ENCODE results near the gene ASS1. TPM values are rescaled to one million over a fixed set of nuclear protein-coding genes. Genes with fewer than 3 reads are reported as not detected.

ASS1 gene
- total RNA-seq, 1 donor from 2014 or later: 94.8 TPM

DNA sequence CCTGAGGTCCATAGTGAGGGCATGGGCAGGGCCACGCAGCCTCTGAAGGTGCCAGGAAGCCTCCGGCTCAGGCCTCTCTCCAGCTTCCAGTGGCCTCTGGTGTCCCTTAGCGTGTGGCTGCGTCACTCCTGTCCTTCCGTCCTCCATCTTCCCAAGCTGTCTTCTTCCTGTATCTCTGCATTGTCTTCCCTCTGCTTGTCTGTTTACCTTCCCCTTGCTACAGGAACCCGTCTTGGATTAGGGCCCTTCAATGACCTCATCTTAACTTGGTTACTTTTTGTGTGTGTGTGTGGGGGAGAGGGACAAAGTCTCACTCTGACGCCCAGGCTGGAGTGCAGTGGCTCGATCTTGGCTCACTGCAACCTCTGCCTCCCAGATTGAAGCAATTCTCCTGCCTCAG lies 14.4 kb downstream of the ASS1 start:
- DNase-seq (ENCODE audit: low spot score in 2 of 2, unreplicated experiment in 2 of 2): no peak
- Mint-ChIP-seq H3K36me3 (peaks cover 3% of the 10 kb centered on the region), H3K4me1 (no peaks in the 10 kb centered on the region), H3K4me3 (no peak overlapping the region), H3K27ac (no peak overlapping the region), H3K9me3 (no peaks in the 10 kb centered on the region), H3K27me3 (ENCODE audit: low read depth) (peaks cover 6% of the 10 kb centered on the region)
- TF ChIP-seq, protein P1, sequence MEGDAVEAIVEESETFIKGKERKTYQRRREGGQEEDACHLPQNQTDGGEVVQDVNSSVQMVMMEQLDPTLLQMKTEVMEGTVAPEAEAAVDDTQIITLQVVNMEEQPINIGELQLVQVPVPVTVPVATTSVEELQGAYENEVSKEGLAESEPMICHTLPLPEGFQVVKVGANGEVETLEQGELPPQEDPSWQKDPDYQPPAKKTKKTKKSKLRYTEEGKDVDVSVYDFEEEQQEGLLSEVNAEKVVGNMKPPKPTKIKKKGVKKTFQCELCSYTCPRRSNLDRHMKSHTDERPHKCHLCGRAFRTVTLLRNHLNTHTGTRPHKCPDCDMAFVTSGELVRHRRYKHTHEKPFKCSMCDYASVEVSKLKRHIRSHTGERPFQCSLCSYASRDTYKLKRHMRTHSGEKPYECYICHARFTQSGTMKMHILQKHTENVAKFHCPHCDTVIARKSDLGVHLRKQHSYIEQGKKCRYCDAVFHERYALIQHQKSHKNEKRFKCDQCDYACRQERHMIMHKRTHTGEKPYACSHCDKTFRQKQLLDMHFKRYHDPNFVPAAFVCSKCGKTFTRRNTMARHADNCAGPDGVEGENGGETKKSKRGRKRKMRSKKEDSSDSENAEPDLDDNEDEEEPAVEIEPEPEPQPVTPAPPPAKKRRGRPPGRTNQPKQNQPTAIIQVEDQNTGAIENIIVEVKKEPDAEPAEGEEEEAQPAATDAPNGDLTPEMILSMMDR (IDR thresholded peaks at IDR 0.05; ENCODE audit: unreplicated experiment): no peak

DNA sequence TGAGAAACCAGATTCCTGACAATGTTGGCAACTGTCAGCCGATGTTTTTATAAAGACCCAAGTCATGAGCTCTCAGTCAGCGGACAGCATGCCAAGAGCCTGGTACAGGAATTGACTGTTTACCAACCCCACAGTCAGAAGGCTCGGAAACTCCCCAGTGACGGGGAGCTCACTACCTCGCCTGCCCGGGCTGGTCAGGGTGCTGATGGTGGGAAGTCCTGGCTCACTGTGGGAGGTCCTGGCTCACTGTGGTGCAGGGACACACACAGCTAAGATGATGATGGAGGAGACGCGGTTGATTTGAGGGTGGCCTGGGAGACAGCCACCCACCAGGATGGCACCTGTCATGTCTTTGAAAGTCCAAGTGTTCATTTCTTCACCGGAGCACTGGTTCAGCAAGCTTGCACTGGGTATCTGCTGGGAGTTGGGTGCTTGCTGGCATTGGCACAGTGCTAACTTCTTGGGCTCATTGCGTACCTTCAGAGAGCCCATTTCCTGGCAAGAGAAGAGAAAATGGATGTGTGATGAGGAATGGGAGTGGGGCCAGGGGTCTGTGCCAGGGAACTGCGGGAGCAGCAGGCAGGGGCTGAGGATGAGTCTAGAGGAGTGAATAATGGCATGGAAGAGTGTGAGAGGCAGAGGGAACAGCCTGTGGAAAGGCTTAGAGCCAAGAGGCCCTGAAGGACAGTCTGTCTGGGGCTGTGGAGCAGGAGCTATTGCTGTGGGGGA lies 15.3 kb downstream of the ASS1 start:
- H3K4me1 Mint-ChIP-seq: no peaks in the 10 kb centered on the region
- TF ChIP-seq, protein P1 (IDR thresholded peaks at IDR 0.05; ENCODE audit: unreplicated experiment): no peak
- H3K27me3 Mint-ChIP-seq (ENCODE audit: low read depth): peaks cover 6% of the 10 kb centered on the region
- no peaks in the 10 kb centered on the region for H3K9me3 Mint-ChIP-seq
- no peak overlapping the region for H3K4me3 Mint-ChIP-seq
- H3K27ac Mint-ChIP-seq: no peak overlapping the region
- peaks cover 3% of the 10 kb centered on the region for H3K36me3 Mint-ChIP-seq
- DNase-seq (ENCODE audit: low spot score in 2 of 2, unreplicated experiment in 2 of 2): no peak

DNA sequence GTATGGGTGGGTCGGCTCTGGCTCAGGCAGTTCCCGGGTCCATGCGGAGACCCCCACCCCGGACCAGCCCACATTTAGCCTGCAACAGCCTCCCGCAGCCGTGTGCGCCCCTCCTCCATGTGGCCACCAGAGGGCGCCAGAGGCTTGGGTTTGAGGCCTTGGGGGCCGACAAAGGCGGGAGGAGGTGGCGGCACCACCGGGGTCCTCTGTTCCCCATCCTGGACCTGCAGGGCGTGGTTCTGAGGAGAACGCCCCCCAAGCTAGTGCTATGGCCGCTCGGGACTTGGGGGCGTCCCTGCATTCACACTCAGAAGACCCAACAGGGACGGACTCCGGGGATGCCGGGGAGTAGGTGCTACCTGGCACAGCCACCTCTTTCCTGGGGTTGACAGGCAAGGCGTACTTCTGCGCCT lies 16.5 kb downstream of the ASS1 start:
- DNase-seq (ENCODE audit: low spot score in 2 of 2, unreplicated experiment in 2 of 2): peak; percentile 68 to 86
- no peak overlapping the region for H3K4me3 Mint-ChIP-seq
- no peaks in the 10 kb centered on the region for H3K4me1 Mint-ChIP-seq
- TF ChIP-seq, protein P1 (IDR thresholded peaks at IDR 0.05; ENCODE audit: unreplicated experiment): peak; percentile 98
- H3K27me3 Mint-ChIP-seq (ENCODE audit: low read depth): peaks cover 6% of the 10 kb centered on the region
- H3K36me3 Mint-ChIP-seq: peaks cover 3% of the 10 kb centered on the region
- no peak overlapping the region for H3K27ac Mint-ChIP-seq
- H3K9me3 Mint-ChIP-seq: no peaks in the 10 kb centered on the region

DNA sequence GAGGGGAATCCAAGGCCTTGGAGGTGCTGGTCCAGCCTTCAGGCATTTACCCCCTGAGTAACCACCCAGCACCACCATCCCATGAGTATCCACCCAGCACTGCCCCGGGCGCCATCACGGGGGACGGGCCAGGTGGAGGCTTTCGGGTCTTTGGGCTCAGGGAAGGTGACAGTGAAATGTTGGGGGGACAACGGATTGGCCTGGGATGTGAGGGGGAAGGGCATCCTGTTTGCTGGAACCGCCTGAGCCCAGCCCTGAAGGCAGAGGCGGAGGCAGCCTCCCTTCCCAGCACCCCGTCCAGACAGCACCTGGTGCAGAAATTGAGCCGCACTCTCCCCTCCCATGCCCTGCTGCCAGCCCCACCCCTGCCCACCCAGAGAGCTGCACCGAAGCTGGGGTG lies 17.0 kb downstream of the ASS1 start:
- Mint-ChIP-seq H3K27me3 (ENCODE audit: low read depth) (peaks cover 6% of the 10 kb centered on the region), H3K4me3 (no peak overlapping the region), H3K36me3 (peaks cover 3% of the 10 kb centered on the region), H3K4me1 (no peaks in the 10 kb centered on the region), H3K27ac (no peak overlapping the region), H3K9me3 (no peaks in the 10 kb centered on the region)
- DNase-seq (ENCODE audit: low spot score in 2 of 2, unreplicated experiment in 2 of 2): no peak
- TF ChIP-seq, protein P1 (IDR thresholded peaks at IDR 0.05; ENCODE audit: unreplicated experiment): no peak

DNA sequence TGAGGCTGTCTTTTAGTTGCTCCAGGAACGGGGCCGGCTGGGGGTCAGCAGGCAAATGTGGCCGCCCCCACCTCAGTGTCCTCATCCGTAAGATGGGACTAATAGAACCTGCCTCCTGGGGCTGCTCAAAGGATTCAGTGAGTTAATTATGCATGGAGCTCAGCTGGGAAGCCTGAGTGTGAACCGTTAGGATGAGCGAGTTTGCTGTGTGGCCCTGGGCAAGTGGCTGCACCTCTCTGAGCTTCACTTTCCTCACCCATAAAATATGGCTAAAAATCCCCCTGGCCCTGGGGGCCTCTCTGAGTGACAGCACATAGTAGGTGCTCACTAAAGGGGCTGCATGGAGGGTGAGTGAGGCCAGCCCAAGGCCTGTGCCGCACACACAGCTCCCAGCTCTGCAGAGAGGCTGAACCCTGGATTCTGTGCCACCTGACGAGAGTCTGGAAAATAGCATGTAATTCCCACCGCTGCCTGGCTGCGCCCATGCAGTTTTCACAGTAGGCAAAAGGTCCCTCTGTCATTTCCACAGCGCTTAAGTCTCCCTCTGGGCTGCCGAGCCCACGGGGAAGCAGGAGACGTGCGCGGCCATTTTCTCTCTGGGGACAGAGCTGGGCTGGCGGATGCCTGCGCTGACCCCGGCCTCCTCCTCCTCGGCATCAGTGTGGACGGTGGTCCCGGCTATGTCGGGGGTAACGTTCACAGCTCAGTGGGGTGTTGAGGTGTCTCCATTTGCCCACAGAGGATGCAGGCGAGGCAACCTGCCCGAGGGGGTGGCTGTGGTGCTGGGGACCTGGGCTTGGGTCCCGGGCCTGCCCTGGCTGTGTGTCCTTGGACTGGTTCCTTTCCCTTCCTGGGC lies 18.2 kb downstream of the ASS1 start:
- no peaks in the 10 kb centered on the region for H3K9me3 Mint-ChIP-seq
- no peak for DNase-seq (ENCODE audit: low spot score in 2 of 2, unreplicated experiment in 2 of 2)
- TF ChIP-seq, protein P1 (IDR thresholded peaks at IDR 0.05; ENCODE audit: unreplicated experiment): no peak
- peaks cover 6% of the 10 kb centered on the region for H3K4me1 Mint-ChIP-seq
- no peak overlapping the region for H3K27ac Mint-ChIP-seq
- no peak overlapping the region for H3K4me3 Mint-ChIP-seq
- H3K36me3 Mint-ChIP-seq: peaks cover 6% of the 10 kb centered on the region
- peaks cover 6% of the 10 kb centered on the region for H3K27me3 Mint-ChIP-seq (ENCODE audit: low read depth)
